ENCODE measurements around the gene MTMR1. TPM values are rescaled to one million over a fixed set of nuclear protein-coding genes. Genes with fewer than 3 reads are reported as not detected.

MTMR1 gene
- total RNA-seq, 4 donors from 2014 or later = 27.9 to 40.1 (median 32.0) TPM

DNA sequence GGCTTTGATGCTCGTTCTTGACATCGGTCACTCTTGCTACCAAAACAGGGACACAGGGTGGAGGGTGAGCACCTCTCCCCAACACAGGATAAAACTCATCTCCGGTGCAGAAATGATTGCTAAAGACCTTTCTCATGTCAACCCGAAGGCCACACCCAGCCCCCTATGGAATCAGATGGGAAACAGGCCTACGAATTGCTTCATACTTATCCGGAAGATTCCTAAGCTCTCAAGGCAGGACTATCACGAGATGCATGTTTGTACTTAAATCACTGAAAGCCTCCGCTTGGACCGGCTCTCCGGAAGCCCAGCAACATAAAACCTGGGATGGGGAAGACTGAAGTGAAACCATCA, 74.9 kb downstream of the MTMR1 start:
- 79 to 83% methylated on average over 3 to 6 of the region's 10 CpGs for WGBS, 2 donors
- intact Hi-C loops (cut with DNase I) = no loop called here
- no peak overlapping the region for H3K4me3 ChIP-seq
- peaks cover 0 to 28% (median 0%) of the 10 kb centered on the region in 3 donors for H3K4me1 ChIP-seq
- no peak overlapping the region for H3K27ac ChIP-seq
- peaks cover 0 to 21% (median 0%) of the 10 kb centered on the region in 3 donors for H3K36me3 ChIP-seq
- DNase-seq = no peak
- TF ChIP-seq POLR2A (IDR thresholded peaks at IDR 0.05) = no peak
- no peak for TF ChIP-seq CTCF (IDR thresholded peaks at IDR 0.05)
- H3K9me3 ChIP-seq = no peaks in the 10 kb centered on the region
- no peaks in the 10 kb centered on the region for H3K27me3 ChIP-seq

- Histone ChIP-seq H3K36me3 (peaks cover 0 to 16% (median 0%) of the 10 kb centered on the region in 3 donors), H3K27me3 (no peaks in the 10 kb centered on the region), H3K9me3 (no peaks in the 10 kb centered on the region), H3K27ac (no peak overlapping the region), H3K4me3 (no peak overlapping the region), H3K4me1 (peaks cover 0 to 28% (median 0%) of the 10 kb centered on the region in 3 donors)
- intact Hi-C loops (cut with DNase I) = no loop called here
- no peak for DNase-seq
- 78% methylated on average over 17 of the region's 19 CpGs; no CpG with 5 or more reads in 1 of the 2 donors for WGBS, 2 donors
- TF ChIP-seq CTCF (IDR thresholded peaks at IDR 0.05) (no peak), POLR2A (IDR thresholded peaks at IDR 0.05) (no peak)
Measured at GRCh38 chrX:150768580-150769190, 75.5 kb downstream of the MTMR1 start.

GRCh38 chrX:150769408-150769807, 76.2 kb downstream of the MTMR1 start:
- no peak overlapping the region for H3K4me3 ChIP-seq
- WGBS, 2 donors = 53 to 78% methylated on average over 3 to 12 of the region's 13 CpGs
- H3K4me1 ChIP-seq = peaks cover 0 to 28% (median 0%) of the 10 kb centered on the region in 3 donors
- no peaks in the 10 kb centered on the region for H3K9me3 ChIP-seq
- H3K27ac ChIP-seq = no peak overlapping the region
- intact Hi-C loops (cut with DNase I) = no loop called here
- H3K27me3 ChIP-seq = no peaks in the 10 kb centered on the region
- no peak for DNase-seq
- no peak for TF ChIP-seq CTCF (IDR thresholded peaks at IDR 0.05)
- no peak for TF ChIP-seq POLR2A (IDR thresholded peaks at IDR 0.05)
- peaks cover 0 to 15% (median 0%) of the 10 kb centered on the region in 3 donors for H3K36me3 ChIP-seq

- Histone ChIP-seq H3K27me3 (no peaks in the 10 kb centered on the region), H3K9me3 (no peaks in the 10 kb centered on the region), H3K27ac (no peak overlapping the region), H3K4me3 (no peak overlapping the region), H3K4me1 (peaks cover 0 to 28% (median 0%) of the 10 kb centered on the region in 3 donors), H3K36me3 (peaks cover 0 to 22% (median 0%) of the 10 kb centered on the region in 3 donors)
- intact Hi-C loops (cut with DNase I) = no loop called here
- no peak for DNase-seq
- TF ChIP-seq POLR2A (IDR thresholded peaks at IDR 0.05) = no peak
- no peak for TF ChIP-seq CTCF (IDR thresholded peaks at IDR 0.05)
- WGBS, 2 donors = 81% methylated on average over 10 of the region's 17 CpGs; no CpG with 5 or more reads in 1 of the 2 donors
Measured at GRCh38 chrX:150770623-150771022, 77.4 kb downstream of the MTMR1 start.

DNA sequence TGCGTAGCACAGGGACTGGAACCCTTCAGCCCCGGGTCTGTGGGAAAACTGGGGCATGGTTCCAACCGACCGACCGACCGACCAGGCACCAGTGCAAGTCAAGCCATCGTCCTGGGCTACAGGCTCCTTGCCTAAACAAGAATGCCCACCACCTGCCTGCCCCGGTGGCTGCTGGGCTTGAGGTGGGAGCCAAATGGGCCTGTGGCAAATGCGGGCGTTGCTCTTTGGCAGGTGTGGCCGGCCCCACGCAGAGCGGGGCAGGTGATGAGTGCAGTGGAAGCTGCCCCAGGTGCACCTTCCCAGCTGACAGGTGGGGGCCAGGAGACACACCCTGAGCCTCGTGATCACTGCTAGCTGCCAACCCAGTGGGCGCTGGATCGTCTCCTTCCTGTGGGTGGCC, 77.9 kb downstream of the MTMR1 start:
- H3K4me3 ChIP-seq = no peak overlapping the region
- no peaks in the 10 kb centered on the region for H3K9me3 ChIP-seq
- no peaks in the 10 kb centered on the region for H3K27me3 ChIP-seq
- peaks cover 0 to 27% (median 0%) of the 10 kb centered on the region in 3 donors for H3K36me3 ChIP-seq
- DNase-seq = no peak
- peaks cover 0 to 28% (median 0%) of the 10 kb centered on the region in 3 donors for H3K4me1 ChIP-seq
- intact Hi-C loops (cut with DNase I) = no loop called here
- WGBS, 2 donors = 0 to 40% methylated on average over 1 of the region's 16 CpGs
- TF ChIP-seq CTCF (IDR thresholded peaks at IDR 0.05) (no peak), POLR2A (IDR thresholded peaks at IDR 0.05) (no peak)
- H3K27ac ChIP-seq = no peak overlapping the region
